NB4 (cell line): Measurements from ENCODE around the gene WNT7B.

Experiments used
- DNase-seq: peaks from one replicate; pipeline ENCODE4 v3.0.0; 2010; ENCODE audit warnings: low read depth
- H3K4me3 ChIP-seq: one replicate; pipeline ENCODE4 v1.5.1; 2011; ENCODE audit warnings: mild to moderate bottlenecking, low read depth, low read length, moderate library complexity
- MYC ChIP-seq: IDR thresholded peaks from 2 replicates; pipeline ENCODE4 v1.6.1; 2011; ENCODE audit warnings: low read depth, low read length
- POLR2A ChIP-seq: IDR thresholded peaks from 2 replicates; pipeline ENCODE4 v1.6.1; 2011; ENCODE audit warnings: mild to moderate bottlenecking; ENCODE audit not compliant: insufficient read length; ENCODE audit errors: extremely low read depth
- TF ChIP-seq, protein P1 (sequence below): IDR thresholded peaks from 2 replicates; pipeline ENCODE4 v1.6.1; 2011; ENCODE audit warnings: low read depth, low read length
- TF ChIP-seq, protein P2 (sequence below): IDR thresholded peaks from one replicate; pipeline ENCODE4 v1.5.1; 2012; ENCODE audit warnings: low read depth, low read length

WNT7B gene

DNA sequence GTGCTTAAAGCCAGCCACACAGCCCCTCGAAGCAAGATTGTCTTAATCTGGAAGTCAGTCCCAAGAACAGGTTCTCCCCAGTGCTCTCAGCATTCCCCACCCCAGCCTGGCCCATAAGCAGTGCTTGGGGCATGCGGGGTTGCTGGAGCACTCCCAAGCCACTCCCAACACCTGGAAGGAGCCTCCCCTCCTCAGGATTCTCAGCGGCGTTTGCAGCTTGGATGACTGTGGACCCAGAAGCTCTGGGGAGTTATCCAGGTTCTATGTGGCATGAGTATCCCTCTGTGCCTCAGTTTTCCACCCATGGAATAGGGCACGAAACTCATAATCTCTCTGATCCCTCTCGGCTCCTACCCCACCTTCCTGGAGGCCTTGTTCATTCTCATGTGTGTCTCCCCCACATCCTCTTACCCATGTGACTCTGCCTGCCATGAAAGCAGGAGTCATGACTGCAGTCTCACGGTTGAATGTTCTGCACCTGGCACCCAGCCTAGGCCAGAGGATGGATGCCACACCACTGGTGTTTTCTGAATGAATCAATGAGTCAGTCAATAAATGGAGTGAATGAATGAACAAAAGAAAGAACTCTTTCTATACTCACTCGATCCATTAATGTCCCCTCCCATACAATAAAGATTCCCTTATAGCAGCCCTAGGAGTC, 33.4 kb upstream of the WNT7B start:
- DNase-seq = no peak
- no peak overlapping the region for H3K4me3 ChIP-seq
- TF ChIP-seq MYC (no peak), POLR2A (no peak)
- TF ChIP-seq, protein P1, sequence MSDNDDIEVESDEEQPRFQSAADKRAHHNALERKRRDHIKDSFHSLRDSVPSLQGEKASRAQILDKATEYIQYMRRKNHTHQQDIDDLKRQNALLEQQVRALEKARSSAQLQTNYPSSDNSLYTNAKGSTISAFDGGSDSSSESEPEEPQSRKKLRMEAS = no peak
- TF ChIP-seq, protein P2, sequence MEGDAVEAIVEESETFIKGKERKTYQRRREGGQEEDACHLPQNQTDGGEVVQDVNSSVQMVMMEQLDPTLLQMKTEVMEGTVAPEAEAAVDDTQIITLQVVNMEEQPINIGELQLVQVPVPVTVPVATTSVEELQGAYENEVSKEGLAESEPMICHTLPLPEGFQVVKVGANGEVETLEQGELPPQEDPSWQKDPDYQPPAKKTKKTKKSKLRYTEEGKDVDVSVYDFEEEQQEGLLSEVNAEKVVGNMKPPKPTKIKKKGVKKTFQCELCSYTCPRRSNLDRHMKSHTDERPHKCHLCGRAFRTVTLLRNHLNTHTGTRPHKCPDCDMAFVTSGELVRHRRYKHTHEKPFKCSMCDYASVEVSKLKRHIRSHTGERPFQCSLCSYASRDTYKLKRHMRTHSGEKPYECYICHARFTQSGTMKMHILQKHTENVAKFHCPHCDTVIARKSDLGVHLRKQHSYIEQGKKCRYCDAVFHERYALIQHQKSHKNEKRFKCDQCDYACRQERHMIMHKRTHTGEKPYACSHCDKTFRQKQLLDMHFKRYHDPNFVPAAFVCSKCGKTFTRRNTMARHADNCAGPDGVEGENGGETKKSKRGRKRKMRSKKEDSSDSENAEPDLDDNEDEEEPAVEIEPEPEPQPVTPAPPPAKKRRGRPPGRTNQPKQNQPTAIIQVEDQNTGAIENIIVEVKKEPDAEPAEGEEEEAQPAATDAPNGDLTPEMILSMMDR = no peak

DNA sequence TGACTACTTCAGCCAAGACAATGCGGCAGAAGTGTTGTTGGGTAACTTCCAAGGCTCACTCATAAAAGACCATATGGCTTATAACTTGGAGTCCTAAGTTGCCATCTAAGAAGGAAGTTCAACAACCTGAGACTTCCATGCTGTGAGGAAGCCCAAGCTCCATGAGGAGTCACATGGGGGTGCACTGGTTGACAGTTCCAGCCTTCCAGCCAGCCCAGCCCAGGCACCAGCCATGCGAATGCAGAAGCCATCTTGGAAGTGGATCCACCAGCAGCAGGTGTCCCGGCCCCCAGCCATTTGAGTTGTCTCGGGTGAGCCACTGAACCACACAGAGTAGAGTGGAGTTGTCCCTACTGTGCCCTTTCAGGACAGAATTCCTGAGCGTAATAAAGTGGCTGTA, 32.8 kb upstream of the WNT7B start:
- no peak for DNase-seq
- TF ChIP-seq, protein P1 = no peak
- TF ChIP-seq POLR2A (no peak), MYC (no peak)
- TF ChIP-seq, protein P2 = no peak
- H3K4me3 ChIP-seq = no peak overlapping the region

DNA sequence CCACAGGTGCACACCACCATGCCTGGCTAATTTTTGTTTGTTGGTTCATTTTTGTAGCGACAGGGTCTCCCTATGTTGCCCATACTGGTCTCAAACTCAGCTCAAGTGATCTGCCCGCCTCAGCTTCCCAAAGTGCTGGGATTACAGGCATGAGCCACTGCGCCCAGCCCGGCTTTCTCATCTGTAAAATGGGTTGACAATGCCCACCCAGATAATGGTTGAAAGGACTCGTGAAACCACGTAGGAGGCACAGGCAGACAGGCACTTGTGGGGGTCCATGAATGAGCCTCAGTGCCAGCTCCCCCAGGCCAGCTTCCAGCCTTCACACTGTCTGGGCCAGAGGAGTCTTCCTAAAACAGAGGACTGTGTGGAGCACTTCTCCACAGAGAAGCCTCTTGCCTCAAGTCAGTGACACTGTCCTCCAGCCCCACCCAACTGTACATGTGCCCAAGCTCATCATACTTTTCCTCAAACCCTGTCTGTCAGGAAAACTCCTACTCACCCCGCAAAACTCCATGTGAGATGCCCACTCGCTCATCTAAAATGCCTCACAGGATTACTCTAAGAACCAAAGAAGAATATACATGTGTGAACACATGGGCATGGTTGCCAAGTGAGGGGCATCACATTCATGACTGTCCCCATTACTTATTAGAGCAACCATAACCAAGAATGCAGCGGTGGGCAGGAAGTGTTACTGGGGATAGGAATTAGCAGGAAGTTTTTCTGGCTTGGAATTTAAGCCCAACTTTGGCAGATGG, 32.1 kb upstream of the WNT7B start:
- TF ChIP-seq, protein P1 = no peak
- TF ChIP-seq, protein P2 = no peak
- no peak for TF ChIP-seq POLR2A
- TF ChIP-seq MYC = no peak
- no peak overlapping the region for H3K4me3 ChIP-seq
- no peak for DNase-seq

DNA sequence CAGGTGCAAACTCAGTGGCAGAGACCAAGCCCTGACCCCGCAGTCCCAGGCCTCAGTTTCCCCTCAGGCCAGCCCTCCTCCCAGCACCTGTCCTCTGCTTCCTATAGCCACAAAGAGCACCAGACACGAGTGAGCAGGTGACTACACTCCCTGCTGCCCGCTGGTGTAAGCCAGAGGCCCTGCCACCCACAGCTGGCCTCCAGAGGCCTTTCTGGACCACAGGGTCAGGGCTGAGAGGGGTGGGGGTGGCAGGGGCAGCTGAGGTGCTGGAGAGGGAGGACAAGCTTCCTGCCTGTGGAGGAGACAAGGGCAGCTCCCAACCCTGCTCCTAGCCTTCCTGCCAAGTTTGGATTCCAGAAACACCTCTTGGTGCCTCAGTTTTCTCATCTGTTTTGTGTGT, 31.3 kb upstream of the WNT7B start:
- no peak overlapping the region for H3K4me3 ChIP-seq
- TF ChIP-seq, protein P1 = no peak
- TF ChIP-seq, protein P2 = no peak
- TF ChIP-seq MYC = no peak
- no peak for TF ChIP-seq POLR2A
- DNase-seq = no peak

DNA sequence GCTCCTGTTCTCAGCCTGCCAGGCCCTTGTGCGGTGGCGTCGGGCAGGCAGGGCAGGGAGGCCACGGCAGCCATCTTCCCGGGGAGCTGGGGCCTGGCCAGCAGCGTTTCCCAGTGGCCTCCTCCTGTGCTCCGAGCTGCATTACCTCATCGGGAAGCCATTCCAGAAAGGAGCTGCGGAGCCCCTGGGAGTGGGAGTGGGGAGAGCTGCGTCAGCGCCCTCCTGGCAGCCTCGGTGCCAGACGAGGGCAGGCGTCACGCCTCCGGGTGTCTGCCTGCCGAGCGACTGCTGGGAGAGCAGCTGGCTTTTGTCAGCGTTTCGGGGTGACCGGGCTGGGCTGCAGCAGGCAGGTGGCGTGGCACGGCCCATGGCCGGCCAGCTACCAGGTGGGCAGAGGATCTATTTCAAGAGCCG, 30.9 kb upstream of the WNT7B start:
- TF ChIP-seq, protein P1 = no peak
- TF ChIP-seq MYC (no peak), POLR2A (no peak)
- TF ChIP-seq, protein P2 = no peak
- no peak overlapping the region for H3K4me3 ChIP-seq
- no peak for DNase-seq
